Adrenal gland (tissue), 12 donors: Measurements from ENCODE around the gene SLC9A2. TPM values are rescaled to one million over a fixed set of nuclear protein-coding genes. Genes with fewer than 3 reads are reported as not detected.

ENCODE experiments used
- DNase-seq, 7 donors: peaks; one replicate each; pipeline ENCODE4 v3.0.0-alpha.2; 2019 to 2020
- H3K27ac ChIP-seq, 5 donors: fragments of 200-600 bp; sonication (generic) in 4 of 5; 1 replicate in 3 of 5; 2 replicates in 2 of 5; pipeline versions ENCODE4 v1.5.1 to v1.8.0; 2016 to 2020; ENCODE audit warnings: mild to moderate bottlenecking in 1 of 5
- H3K27me3 ChIP-seq: fragments of 200-600 bp; 2 replicates; pipeline ENCODE4 v1.8.0; 2021
- H3K36me3 ChIP-seq, 2 donors: fragments of 200-600 bp; replicated peaks in 1 of 2; 1 replicate in 1 of 2; 2 replicates in 1 of 2; pipeline versions ENCODE4 v1.5.1 to v1.8.0; 2018 to 2022
- H3K4me1 ChIP-seq, 2 donors: fragments of 200-600 bp; replicated peaks in 1 of 2; 1 replicate in 1 of 2; 2 replicates in 1 of 2; pipeline versions ENCODE4 v1.5.1 to v1.8.0; 2018 to 2021
- H3K4me3 ChIP-seq, 4 donors: fragments of 200-600 bp; sonication (generic) in 3 of 4; one replicate each; pipeline ENCODE4 v1.5.1; 2016 to 2018
- H3K9me3 ChIP-seq, 3 donors: fragments of 200-600 bp; sonication (generic) in 1 of 3; replicated peaks in 1 of 3; 1 replicate in 2 of 3; 2 replicates in 1 of 3; pipeline versions ENCODE4 v1.5.1 to v1.8.0; 2016 to 2021
- CTCF ChIP-seq, 6 experiments: fragments of 450-650 bp in 4 of 6; fragments of 200-600 bp in 2 of 6; sonication (generic) in 1 of 6; IDR thresholded peaks; 1 replicate in 5 of 6; 2 replicates in 1 of 6; pipeline versions ENCODE4 v1.5.1 to v1.8.0; 2016 to 2021; ENCODE audit warnings: antibody characterized with exemption in 6 of 6, mild to moderate bottlenecking in 2 of 6, moderate library complexity in 1 of 6
- POLR2A ChIP-seq, 2 donors: fragments of 450-650 bp; IDR thresholded peaks; one replicate each; pipeline ENCODE4 v1.6.1; 2017; ENCODE audit warnings: antibody characterized with exemption in 2 of 2, mild to moderate bottlenecking in 2 of 2, moderate library complexity in 1 of 2
- intact Hi-C, 2 donors: fragments of 100-400 bp; cut with DNase I; formaldehyde crosslinking; loops; one replicate each; pipeline versions ENCODE4 v1.14.1 to v1.15.0; 2022 to 2023
- polyA plus RNA-seq, 3 donors: library from polyadenylated mRNA; stranded (reverse); fragments of 200-250 nt in 2 of 3; fragments of 350-450 nt in 1 of 3; fragmentation: Illumina TruSeq in 1 of 3; extraction: RNeasy Lipid Tissue Mini Kit (QIAGEN cat#74804) in 1 of 3; gene quantifications; one replicate each; pipeline ENCODE4 v1.2.3, GENCODE V29; 2013 to 2014
- total RNA-seq, 9 donors: library from RNA; depleted of rRNA in 4 of 9; stranded (reverse); fragments of >200 nt in 4 of 9; fragments of 120-200 nt in 1 of 9; fragmentation: NEBNext Ultra II Directional in 1 of 9; extraction: Animal tissue kit (Norgen Biotek cat#: 25700) in 1 of 9; gene quantifications; one replicate each; pipeline versions ENCODE4 v1.1.0 to v1.2.4, GENCODE V29; 2013 to 2023
- donor health status: healthy with polysubstance abuse.
- donor health status: Bipolar disorder and iron deficiency.
- donor health status: DM: yes; HTN: yes; CAD: no.
- donor health status: DM: no; HTN: no; CAD: no.
- donor health status: DM: no; HTN: no; CAD: no.
- donor health status: DM: yes; HTN: yes; CAD: no.

SLC9A2 gene
- total and polyA plus RNA-seq, 12 donors: 0.03 to 2.1 (median 0.28) TPM; not detected in 2

- H3K9me3 ChIP-seq: no peaks in the 10 kb centered on the region
- no peak overlapping the region for H3K27ac ChIP-seq
- H3K4me1 ChIP-seq: no peaks in the 10 kb centered on the region
- TF ChIP-seq POLR2A (IDR thresholded peaks at IDR 0.05): no peak
- TF ChIP-seq CTCF (IDR thresholded peaks at IDR 0.05): no peak
- H3K27me3 ChIP-seq: no peaks in the 10 kb centered on the region
- no peak for DNase-seq
- H3K4me3 ChIP-seq: no peak overlapping the region
- intact Hi-C loops: loop anchor here in 1 of 2 donors (10.0 kb wide), 1 partner anchor 46 kb away; no protein-coding TSS in a partner anchor
- no peaks in the 10 kb centered on the region for H3K36me3 ChIP-seq
These were observed 139.1 kb downstream of the SLC9A2 start for GRCh38 chr2:102758439-102758838.

Other genes with a start within 250 kb of the SLC9A2 start
- gene IL18RAP, start 196.4 kb upstream of the SLC9A2 start, total RNA-seq: under 1 TPM in 8 of 9 donors, not detected in 1; 0.14 to 0.94 (median 0.26) TPM
- gene IL18RAP, start 196.4 kb upstream of the SLC9A2 start, polyA plus RNA-seq: 1 to 10 TPM in 1 of 3 donors, under 1 TPM in 2; 0.26 to 1.4 (median 0.51) TPM
- under 1 TPM in 1 of 9 donors, not detected in 8; 0.17 TPM for gene SLC9A4, start 146.3 kb upstream of the SLC9A2 start, total RNA-seq
- gene SLC9A4, start 146.3 kb upstream of the SLC9A2 start, polyA plus RNA-seq: not detected
- gene TMEM182, start 142.5 kb downstream of the SLC9A2 start, total RNA-seq: 1 to 10 TPM; 1.6 to 7.8 (median 4.2) TPM
- gene TMEM182, start 142.5 kb downstream of the SLC9A2 start, polyA plus RNA-seq: 1 to 10 TPM in 1 of 3 donors, under 1 TPM in 2; 0.74 to 6.4 (median 0.97) TPM